IMR-90 (cell line): Measurements from ENCODE around the gene SCARB1.

Experiments
- BHLHE40 ChIP-seq: fragments of 150-350 bp; IDR thresholded peaks from 2 replicates; pipeline ENCODE4 v1.6.1; 2016; ENCODE audit warnings: mild to moderate bottlenecking, low read depth, low read length
- CTCF ChIP-seq: conservative IDR thresholded peaks from 2 replicates; pipeline ENCODE4 v1.5.1; 2012; ENCODE audit warnings: mild to moderate bottlenecking, low read depth, low read length, improper control_type of control experiment
- ELK1 ChIP-seq: fragments of 150-350 bp; IDR thresholded peaks from 2 replicates; pipeline ENCODE4 v1.6.1; 2016; ENCODE audit warnings: low read depth, mild to moderate bottlenecking, low read length, moderate library complexity, borderline replicate concordance
- POLR2A ChIP-seq: IDR thresholded peaks from 2 replicates; pipeline ENCODE4 v1.6.1; 2012; ENCODE audit warnings: mild to moderate bottlenecking, low read depth, low read length
- RAD21 ChIP-seq: IDR thresholded peaks from 2 replicates; pipeline ENCODE4 v1.6.1; 2012; ENCODE audit warnings: low read length, improper control_type of control experiment
- RCOR1 ChIP-seq: IDR thresholded peaks from 2 replicates; pipeline ENCODE4 v1.6.1; 2012; ENCODE audit warnings: mild to moderate bottlenecking, low read length, improper control_type of control experiment; ENCODE audit not compliant: insufficient replicate concordance
- SMC3 ChIP-seq: fragments of 150-350 bp; IDR thresholded peaks from 2 replicates; pipeline ENCODE4 v1.6.1; 2016; ENCODE audit warnings: low read depth, mild to moderate bottlenecking, antibody characterized with exemption, low read length, moderate library complexity

DNA sequence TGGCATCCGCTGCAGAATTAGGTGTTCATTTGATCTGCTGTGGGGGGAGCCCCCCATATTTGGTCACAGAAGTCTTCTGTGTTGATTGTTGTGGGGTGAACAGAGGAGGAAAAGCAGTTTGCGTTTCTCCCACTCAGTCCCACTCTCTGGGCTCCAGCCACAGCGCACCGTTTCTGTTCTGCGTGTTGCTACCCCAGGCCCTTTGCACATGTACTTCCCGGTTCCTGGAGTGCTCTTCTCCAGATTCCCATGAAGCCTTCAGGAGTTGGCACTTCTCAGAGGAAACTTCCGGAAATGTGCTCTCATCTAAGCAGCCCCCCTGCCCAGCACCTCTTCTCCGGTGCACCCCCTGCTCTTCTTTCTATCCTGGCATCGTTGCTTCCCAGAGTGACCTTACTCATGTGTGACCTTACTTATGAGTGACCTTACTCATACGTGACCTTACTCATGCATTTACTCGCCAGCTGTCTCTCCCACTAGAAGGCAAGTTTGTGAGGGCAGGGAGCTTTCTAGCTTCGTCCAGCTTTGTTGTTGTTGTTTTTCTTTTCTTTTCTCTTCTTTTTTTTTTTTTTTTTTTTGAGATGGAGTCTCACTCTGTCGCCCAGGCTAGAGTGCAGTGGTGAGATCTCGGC lies 93.7 kb downstream of the SCARB1 start:
- no peak for TF ChIP-seq CTCF
- no peak for TF ChIP-seq POLR2A
- no peak for TF ChIP-seq ELK1
- no peak for TF ChIP-seq BHLHE40
- no peak for TF ChIP-seq RAD21
- no peak for TF ChIP-seq SMC3
- TF ChIP-seq RCOR1, result no peak
